ENCODE results near the gene DNHD1. TPM values are rescaled to one million over a fixed set of nuclear protein-coding genes. Genes with fewer than 3 reads are reported as not detected.

Gene DNHD1
- total RNA-seq, 1 donor from 2014 or later: 7.0 TPM

DNA sequence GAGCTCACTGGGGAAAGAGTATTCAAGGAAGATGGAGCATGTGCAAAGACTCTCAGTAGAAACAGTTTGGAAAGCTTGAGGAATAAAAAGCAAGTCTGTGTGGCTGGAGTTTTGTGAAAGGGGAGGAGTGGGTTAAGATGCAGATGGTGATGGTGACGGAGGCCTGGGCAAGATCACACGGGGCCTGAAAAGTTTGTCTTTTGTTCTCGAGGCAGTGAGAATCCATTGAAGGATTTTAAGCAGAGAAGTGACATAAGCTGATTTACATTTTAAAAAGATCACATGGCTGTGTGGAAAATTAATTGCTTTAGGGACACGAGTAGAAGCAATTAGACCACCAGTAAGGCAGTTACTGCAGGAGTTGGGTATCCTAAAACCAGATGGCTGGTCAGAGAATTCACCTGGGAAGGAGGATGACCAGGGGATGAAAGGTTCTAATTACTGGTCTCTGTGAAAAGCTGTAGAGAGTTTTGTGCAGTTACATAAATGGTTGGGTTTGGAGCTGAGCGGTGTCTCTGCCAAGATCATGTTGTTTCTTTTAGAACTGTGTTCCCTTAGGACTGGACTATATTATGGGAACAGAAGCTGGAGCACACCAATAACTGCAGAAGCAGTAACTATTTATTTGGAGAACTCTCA, 99.3 kb downstream of the DNHD1 start:
- H3K27ac Mint-ChIP-seq: no peak overlapping the region
- H3K4me3 Mint-ChIP-seq (ENCODE audit: low read depth): no peak overlapping the region
- H3K9me3 Mint-ChIP-seq (ENCODE audit: low read depth): no peaks in the 10 kb centered on the region
- H3K36me3 Mint-ChIP-seq (ENCODE audit: insufficient read depth): peaks cover 16% of the 10 kb centered on the region
- DNase-seq (ENCODE audit: low spot score, unreplicated experiment): no peak
- TF ChIP-seq, protein P1, sequence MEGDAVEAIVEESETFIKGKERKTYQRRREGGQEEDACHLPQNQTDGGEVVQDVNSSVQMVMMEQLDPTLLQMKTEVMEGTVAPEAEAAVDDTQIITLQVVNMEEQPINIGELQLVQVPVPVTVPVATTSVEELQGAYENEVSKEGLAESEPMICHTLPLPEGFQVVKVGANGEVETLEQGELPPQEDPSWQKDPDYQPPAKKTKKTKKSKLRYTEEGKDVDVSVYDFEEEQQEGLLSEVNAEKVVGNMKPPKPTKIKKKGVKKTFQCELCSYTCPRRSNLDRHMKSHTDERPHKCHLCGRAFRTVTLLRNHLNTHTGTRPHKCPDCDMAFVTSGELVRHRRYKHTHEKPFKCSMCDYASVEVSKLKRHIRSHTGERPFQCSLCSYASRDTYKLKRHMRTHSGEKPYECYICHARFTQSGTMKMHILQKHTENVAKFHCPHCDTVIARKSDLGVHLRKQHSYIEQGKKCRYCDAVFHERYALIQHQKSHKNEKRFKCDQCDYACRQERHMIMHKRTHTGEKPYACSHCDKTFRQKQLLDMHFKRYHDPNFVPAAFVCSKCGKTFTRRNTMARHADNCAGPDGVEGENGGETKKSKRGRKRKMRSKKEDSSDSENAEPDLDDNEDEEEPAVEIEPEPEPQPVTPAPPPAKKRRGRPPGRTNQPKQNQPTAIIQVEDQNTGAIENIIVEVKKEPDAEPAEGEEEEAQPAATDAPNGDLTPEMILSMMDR (IDR thresholded peaks at IDR 0.05; ENCODE audit: unreplicated experiment): no peak
- no peaks in the 10 kb centered on the region for H3K27me3 Mint-ChIP-seq
- H3K4me1 Mint-ChIP-seq (ENCODE audit: low read depth): peaks cover 16% of the 10 kb centered on the region

- TF ChIP-seq, protein P1 (IDR thresholded peaks at IDR 0.05; ENCODE audit: unreplicated experiment): no peak
- no peak for DNase-seq (ENCODE audit: low spot score, unreplicated experiment)
- no peaks in the 10 kb centered on the region for H3K27me3 Mint-ChIP-seq
- no peak overlapping the region for H3K4me3 Mint-ChIP-seq (ENCODE audit: low read depth)
- H3K36me3 Mint-ChIP-seq (ENCODE audit: insufficient read depth): peaks cover 17% of the 10 kb centered on the region
- peaks cover 16% of the 10 kb centered on the region for H3K4me1 Mint-ChIP-seq (ENCODE audit: low read depth)
- no peaks in the 10 kb centered on the region for H3K9me3 Mint-ChIP-seq (ENCODE audit: low read depth)
- H3K27ac Mint-ChIP-seq: no peak overlapping the region
Observed at GRCh38 chr11:6598555-6598954, 101.5 kb downstream of the DNHD1 start.

DNA sequence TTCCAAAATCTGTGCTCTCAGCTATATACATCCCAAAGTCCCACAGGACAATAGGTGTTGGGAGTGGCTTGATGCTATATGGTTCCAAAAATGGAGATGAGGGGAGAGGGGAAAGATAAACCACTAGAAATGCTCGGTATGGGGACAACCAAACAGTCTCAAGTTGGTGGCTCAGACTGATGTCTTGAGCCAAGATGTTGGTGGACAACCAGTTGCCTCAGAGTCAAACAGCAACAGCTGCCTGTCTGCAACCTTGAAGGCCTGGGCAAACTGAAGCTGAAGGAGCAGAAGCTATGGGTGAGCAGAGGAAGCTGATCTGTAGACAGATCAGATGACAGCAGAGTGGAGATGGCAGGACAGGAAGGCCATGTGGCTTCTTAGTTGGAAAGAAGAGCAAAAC, 102.4 kb downstream of the DNHD1 start:
- Mint-ChIP-seq H3K27ac (no peak overlapping the region), H3K4me1 (ENCODE audit: low read depth) (peaks cover 16% of the 10 kb centered on the region), H3K36me3 (ENCODE audit: insufficient read depth) (peaks cover 13% of the 10 kb centered on the region), H3K27me3 (no peaks in the 10 kb centered on the region), H3K4me3 (ENCODE audit: low read depth) (no peak overlapping the region), H3K9me3 (ENCODE audit: low read depth) (no peaks in the 10 kb centered on the region)
- DNase-seq (ENCODE audit: low spot score, unreplicated experiment): no peak
- TF ChIP-seq, protein P1 (IDR thresholded peaks at IDR 0.05; ENCODE audit: unreplicated experiment): no peak

- Mint-ChIP-seq H3K27me3 (no peaks in the 10 kb centered on the region), H3K36me3 (ENCODE audit: insufficient read depth) (peaks cover 13% of the 10 kb centered on the region), H3K4me3 (ENCODE audit: low read depth) (no peak overlapping the region), H3K27ac (no peak overlapping the region), H3K9me3 (ENCODE audit: low read depth) (no peaks in the 10 kb centered on the region), H3K4me1 (ENCODE audit: low read depth) (peaks cover 16% of the 10 kb centered on the region)
- TF ChIP-seq, protein P1 (IDR thresholded peaks at IDR 0.05; ENCODE audit: unreplicated experiment): no peak
- no peak for DNase-seq (ENCODE audit: low spot score, unreplicated experiment)
Observed at GRCh38 chr11:6599881-6600390, 102.9 kb downstream of the DNHD1 start.

DNA sequence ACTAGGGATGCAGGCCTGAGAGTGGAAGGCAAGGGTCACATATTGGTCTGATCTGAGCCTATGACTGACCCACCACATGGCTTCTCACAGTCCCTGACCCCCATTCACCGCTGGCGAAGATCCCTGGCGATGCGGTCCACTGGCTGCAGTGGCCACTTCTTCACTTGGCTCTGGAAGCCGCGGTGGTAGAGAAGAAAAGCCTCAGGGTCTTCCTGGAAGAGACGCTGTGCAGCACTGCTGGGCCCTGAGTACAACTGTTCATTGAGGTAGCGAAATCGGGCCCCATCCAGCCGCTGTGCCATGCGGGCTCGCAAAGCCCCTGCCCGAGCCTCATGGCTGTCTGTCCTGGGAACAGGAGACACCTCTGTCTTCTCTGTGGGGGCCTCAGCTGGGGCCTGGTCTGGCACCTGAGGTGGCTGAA, 104.0 kb downstream of the DNHD1 start:
- no peak overlapping the region for H3K27ac Mint-ChIP-seq
- no peak overlapping the region for H3K4me3 Mint-ChIP-seq (ENCODE audit: low read depth)
- H3K4me1 Mint-ChIP-seq (ENCODE audit: low read depth): peaks cover 17% of the 10 kb centered on the region
- peaks cover 13% of the 10 kb centered on the region for H3K36me3 Mint-ChIP-seq (ENCODE audit: insufficient read depth)
- no peaks in the 10 kb centered on the region for H3K9me3 Mint-ChIP-seq (ENCODE audit: low read depth)
- H3K27me3 Mint-ChIP-seq: no peaks in the 10 kb centered on the region
- no peak for DNase-seq (ENCODE audit: low spot score, unreplicated experiment)
- TF ChIP-seq, protein P1 (IDR thresholded peaks at IDR 0.05; ENCODE audit: unreplicated experiment): no peak

All from progenitor cell of endocrine pancreas (in vitro differentiated cells).